GM19193 (cell line): ENCODE data around the gene OR13C2.

Experiments used
- POLR2A ChIP-seq: IDR thresholded peaks from 4 replicates; pipeline ENCODE4 v1.6.1; 2011; ENCODE audit not compliant: insufficient read depth, insufficient read length; ENCODE audit errors: extremely low read depth

OR13C2 gene

DNA sequence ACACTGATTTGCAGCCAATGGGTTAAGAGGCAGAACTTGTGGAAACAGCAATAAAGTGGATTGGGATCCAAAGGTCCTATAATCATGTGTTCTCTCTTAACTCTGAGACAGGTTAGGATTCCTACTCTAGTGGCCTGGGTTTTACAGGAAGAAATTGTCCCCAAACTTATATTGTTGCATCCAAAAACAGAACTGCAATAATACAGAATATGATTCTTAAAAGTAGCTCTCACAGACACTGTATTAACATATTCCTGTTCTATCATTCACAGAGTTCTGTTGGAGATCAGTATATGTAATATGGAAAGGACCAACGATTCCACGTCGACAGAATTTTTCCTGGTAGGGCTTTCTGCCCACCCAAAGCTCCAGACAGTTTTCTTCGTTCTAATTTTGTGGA is 36.6 kb downstream of the OR13C2 start, which contains the start of gene OR13C8:
TSS of gene OR13C8 (plus strand) at position 301 of the 400 bp plus-strand sequence. CDS start at position 301, 0 bp downstream.
- no peak for TF ChIP-seq POLR2A

DNA sequence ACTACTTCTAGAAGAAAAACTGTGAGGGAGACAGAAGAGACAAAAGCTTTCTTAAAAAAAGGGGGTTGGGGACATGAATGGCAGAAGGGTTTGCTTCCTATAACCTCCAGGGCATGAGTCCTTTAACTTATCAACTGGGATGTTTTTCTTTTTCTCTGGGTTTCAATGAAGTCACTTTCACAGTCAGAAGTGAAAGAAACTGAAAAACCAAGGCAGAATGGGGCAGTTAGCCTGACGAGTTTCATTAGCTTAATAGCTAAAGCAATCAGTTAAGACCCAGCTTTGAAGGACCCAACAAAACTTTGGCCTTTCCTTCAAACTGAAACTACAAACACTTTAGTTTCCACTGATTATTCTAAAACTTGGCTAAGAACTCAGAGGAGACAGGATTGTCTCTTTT is 41.1 kb downstream of the OR13C2 start:
- TF ChIP-seq POLR2A = no peak

DNA sequence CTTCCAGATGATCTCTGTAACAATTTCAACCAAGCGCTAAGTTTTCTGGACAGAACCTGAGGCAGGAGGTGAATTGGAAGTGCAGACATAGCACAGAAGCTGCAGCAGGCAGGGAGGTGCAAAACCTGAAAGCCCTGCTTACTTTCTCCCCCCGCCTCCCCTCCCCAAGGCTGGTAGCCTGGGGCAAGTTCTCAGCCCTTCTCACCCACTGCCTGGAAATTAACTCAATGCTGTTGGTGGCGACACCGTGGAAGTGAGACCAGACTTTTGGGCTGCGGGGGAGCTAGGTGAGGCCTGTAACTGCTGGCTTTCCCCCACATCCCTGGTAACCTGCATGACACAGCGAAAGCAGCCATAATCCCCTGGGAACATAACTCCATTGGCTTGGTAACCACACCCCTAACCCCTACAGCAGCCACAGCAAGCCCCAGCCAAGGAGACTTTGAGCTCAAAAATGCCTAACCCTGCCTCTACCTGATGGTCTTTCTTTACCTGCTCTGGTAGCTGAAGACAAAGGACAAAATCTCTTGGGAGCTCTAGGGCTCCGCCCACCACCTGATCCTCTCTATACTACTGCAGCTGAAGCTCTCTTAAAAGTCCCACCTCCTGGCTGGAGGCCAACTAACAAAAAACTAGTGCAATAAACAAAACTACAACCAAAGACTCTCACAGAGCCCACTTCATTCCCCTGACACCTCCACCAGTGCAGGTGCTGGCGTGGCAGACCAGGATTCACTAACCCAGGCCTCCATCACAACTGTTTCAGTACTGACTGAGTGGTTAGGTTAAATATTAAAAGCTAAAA is 48.4 kb downstream of the OR13C2 start:
- TF ChIP-seq POLR2A = no peak

DNA sequence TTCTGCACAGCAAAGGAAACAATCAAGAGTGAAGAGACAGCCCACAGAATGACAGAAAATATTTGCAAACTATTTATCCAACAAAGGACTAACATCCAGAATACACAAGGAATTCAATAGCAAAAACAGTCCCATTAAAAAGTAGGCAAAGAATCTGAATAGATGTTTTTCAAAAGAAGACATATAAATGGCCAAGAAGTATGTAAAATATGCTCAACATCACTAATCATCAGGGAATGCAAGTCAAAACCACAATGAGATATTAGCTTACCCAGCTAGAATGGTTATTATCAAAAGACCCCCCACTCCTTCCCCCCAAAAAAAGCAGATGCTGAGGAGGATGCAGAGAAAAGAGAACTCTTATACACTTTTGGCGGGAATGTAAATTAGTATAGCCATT is 49.9 kb downstream of the OR13C2 start:
- no peak for TF ChIP-seq POLR2A
